WTC11 (cell line): ENCODE measurements around the gene SVBP. TPM values are rescaled to one million over a fixed set of nuclear protein-coding genes. Genes with fewer than 3 reads are reported as not detected.

Source experiments
- ATAC-seq: fragments of 200-7000 bp; cut with Tn5 transposase; 2 replicates; pipeline ENCODE4 v1.10.0; 2021; ENCODE audit warnings: mild to moderate bottlenecking, moderate library complexity
- CTCF ChIA-PET: fragments of 300-600 bp; sonication (Branson Sonifier 250); formaldehyde crosslinking; loops from one replicate; lab custom pipeline; 2021; ENCODE audit warnings: antibody characterized with exemption; lab: Charles Lee
- POLR2A ChIA-PET: fragments of 350-600 bp; sonication (Branson Sonifier 250); formaldehyde crosslinking; loops from one replicate; lab custom pipeline; 2021; ENCODE audit warnings: antibody characterized with exemption; lab: Charles Lee
- DNase-seq: peaks from one replicate; pipeline ENCODE4 v3.0.0; 2021; ENCODE audit warnings: low spot score
- H3K27ac Mint-ChIP-seq: 2 replicates; pipeline ENCODE4 v1.8.0; 2021; ENCODE audit warnings: mixed read lengths
- H3K27me3 Mint-ChIP-seq: 2 replicates; pipeline ENCODE4 v1.8.0; 2021; ENCODE audit warnings: low read depth, mild to moderate bottlenecking, moderate library complexity, mixed read lengths
- H3K36me3 Mint-ChIP-seq: 2 replicates; pipeline ENCODE4 v1.8.0; 2021; ENCODE audit warnings: mixed read lengths
- H3K4me1 Mint-ChIP-seq: 2 replicates; pipeline ENCODE4 v1.8.0; 2022; ENCODE audit warnings: mixed read lengths
- H3K4me3 Mint-ChIP-seq: 2 replicates; pipeline ENCODE4 v1.8.0; 2021; ENCODE audit warnings: mild to moderate bottlenecking, moderate library complexity, mixed read lengths
- H3K9me3 Mint-ChIP-seq: 2 replicates; pipeline ENCODE4 v1.8.0; 2021; ENCODE audit warnings: mixed read lengths
- ARID4B ChIP-seq: sonication (generic); formaldehyde crosslinking; IDR thresholded peaks from 2 replicates; pipeline ENCODE4 v1.8.0; 2023; ENCODE audit warnings: missing genetic modification reagents, mild to moderate bottlenecking, borderline replicate concordance
- ATF6 ChIP-seq: sonication (generic); formaldehyde crosslinking; IDR thresholded peaks from 2 replicates; pipeline ENCODE4 v1.8.1; 2023; ENCODE audit warnings: mild to moderate bottlenecking, missing genetic modification reagents
- CREM ChIP-seq: sonication (generic); formaldehyde crosslinking; IDR thresholded peaks from 2 replicates; pipeline ENCODE4 v1.8.1; 2022; ENCODE audit warnings: mild to moderate bottlenecking, missing genetic modification reagents, moderate library complexity
- FOXJ3 ChIP-seq: sonication (generic); formaldehyde crosslinking; IDR thresholded peaks from 2 replicates; pipeline ENCODE4 v1.9.0; 2021; ENCODE audit warnings: missing genetic modification reagents, mild to moderate bottlenecking, borderline replicate concordance
- IRF2 ChIP-seq: sonication (generic); formaldehyde crosslinking; IDR thresholded peaks from 2 replicates; pipeline ENCODE4 v1.8.0; 2022; ENCODE audit warnings: low read depth, missing genetic modification reagents, borderline replicate concordance
- NFYB ChIP-seq: sonication (generic); formaldehyde crosslinking; conservative IDR thresholded peaks from 2 replicates; pipeline ENCODE4 v1.8.0; 2022; ENCODE audit warnings: low read depth, missing genetic modification reagents
- NR2C2 ChIP-seq: sonication (generic); formaldehyde crosslinking; IDR thresholded peaks from 2 replicates; pipeline ENCODE4 v1.8.0; 2022; ENCODE audit warnings: mild to moderate bottlenecking, missing genetic modification reagents
- SMAD4 ChIP-seq: sonication (generic); formaldehyde crosslinking; IDR thresholded peaks from 2 replicates; pipeline ENCODE4 v1.8.0; 2022; ENCODE audit warnings: mild to moderate bottlenecking, missing genetic modification reagents
- TEAD4 ChIP-seq: sonication (generic); formaldehyde crosslinking; IDR thresholded peaks from 2 replicates; pipeline ENCODE4 v1.8.0; 2022; ENCODE audit warnings: mild to moderate bottlenecking, missing genetic modification reagents
- USF2 ChIP-seq: sonication (generic); formaldehyde crosslinking; IDR thresholded peaks from 2 replicates; pipeline ENCODE4 v1.8.1; 2023; ENCODE audit warnings: mild to moderate bottlenecking, missing genetic modification reagents, moderate library complexity
- ZMAT4 ChIP-seq: fragments of 250-450 bp; sonication (Bioruptor Pico); IDR thresholded peaks from 2 replicates; pipeline ENCODE4 v1.9.0; 2021; ENCODE audit warnings: mild to moderate bottlenecking
- ZNF263 ChIP-seq: sonication (generic); formaldehyde crosslinking; IDR thresholded peaks from 2 replicates; pipeline ENCODE4 v1.8.1; 2022; ENCODE audit warnings: low read depth, mild to moderate bottlenecking, moderate library complexity, missing genetic modification reagents
- ZNF396 ChIP-seq: fragments of 250-450 bp; sonication (Bioruptor Pico); IDR thresholded peaks from 2 replicates; pipeline ENCODE4 v1.8.0; 2021; ENCODE audit warnings: mild to moderate bottlenecking, moderate library complexity, borderline replicate concordance
- total RNA-seq: library from RNA; stranded (reverse); gene quantifications from 3 replicates; pipeline ENCODE4 v1.2.3, GENCODE V29; 2021
- TF ChIP-seq, protein P1 (sequence below): sonication (generic); formaldehyde crosslinking; conservative IDR thresholded peaks from 2 replicates; pipeline ENCODE4 v1.8.1; 2023; ENCODE audit warnings: mild to moderate bottlenecking, low read depth, missing genetic modification reagents, moderate library complexity

The SVBP gene
- total RNA-seq, 1 experiment from 2014 or later = 28.7 TPM

- TF ChIP-seq CREM (CRISPR knock-in tag) (no peak), SMAD4 (CRISPR knock-in tag) (no peak), IRF2 (CRISPR knock-in tag) (no peak), ARID4B (no peak), ZMAT4 (CRISPR knock-in tag) (no peak), NFYB (CRISPR knock-in tag) (no peak), ATF6 (CRISPR knock-in tag) (no peak), TEAD4 (CRISPR knock-in tag) (no peak), ZNF396 (CRISPR knock-in tag) (no peak), NR2C2 (CRISPR knock-in tag) (no peak), ZNF263 (CRISPR knock-in tag) (no peak)
Measured at GRCh38 chr1:42786097-42786496, 31.1 kb downstream of the SVBP start (continued).

DNA sequence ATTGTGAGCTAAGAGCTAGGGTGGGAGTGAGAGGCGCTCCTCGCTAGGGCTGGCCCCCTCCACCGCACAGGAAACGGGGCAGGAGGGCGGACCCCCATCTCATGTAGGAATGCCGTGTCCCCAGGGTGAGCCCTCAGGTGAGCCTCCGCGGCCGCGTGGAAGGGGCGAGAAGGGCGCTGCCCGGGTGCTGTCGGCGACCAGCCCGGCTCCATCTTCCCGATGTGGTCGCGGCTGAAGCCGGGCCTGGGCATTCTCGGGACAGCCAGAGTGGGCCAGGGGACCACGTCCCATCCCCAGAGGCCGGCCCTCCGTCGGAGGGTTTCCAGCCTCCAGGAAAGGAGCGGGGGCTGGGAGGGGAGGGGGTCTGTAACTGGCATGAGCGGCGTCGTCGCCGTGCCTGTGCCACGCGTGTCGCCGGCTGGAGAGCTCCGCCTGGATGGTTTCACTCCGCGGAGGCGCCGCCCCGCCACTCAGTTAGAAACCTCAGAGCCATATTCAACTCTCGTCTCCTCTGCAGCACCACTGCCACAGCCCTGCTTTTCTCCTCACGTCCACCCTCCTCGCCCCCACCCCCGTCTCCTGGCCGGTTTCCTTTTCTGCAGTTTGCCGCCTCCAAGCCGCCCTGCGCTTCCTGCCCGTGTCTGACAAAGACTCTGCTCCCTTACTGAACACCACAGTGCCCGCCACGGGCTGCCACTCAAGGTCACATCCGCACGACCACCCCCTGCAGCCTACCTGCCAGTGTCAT is 32.1 kb downstream of the SVBP start, which contains the start of gene TMEM269:
TSS of gene TMEM269 (plus strand) at position 46 of the 748 bp plus-strand sequence. CDS start 4,903 bp downstream, outside the sequence.
- DNase-seq = peak; percentile 16
- POLR2A ChIA-PET = interaction anchor here (1.0 kb wide), 1 partner anchor 28 kb away, joined by 3 read pairs; no protein-coding TSS in a partner anchor
- peaks cover 4% of the 10 kb centered on the region; the same call in 1 of the 2 replicates for H3K9me3 Mint-ChIP-seq
- H3K27ac Mint-ChIP-seq = no peak within 1 kb of the TSS
- TF ChIP-seq USF2 (no peak), FOXJ3 (CRISPR knock-in tag) (no peak)
- TF ChIP-seq, protein P1, sequence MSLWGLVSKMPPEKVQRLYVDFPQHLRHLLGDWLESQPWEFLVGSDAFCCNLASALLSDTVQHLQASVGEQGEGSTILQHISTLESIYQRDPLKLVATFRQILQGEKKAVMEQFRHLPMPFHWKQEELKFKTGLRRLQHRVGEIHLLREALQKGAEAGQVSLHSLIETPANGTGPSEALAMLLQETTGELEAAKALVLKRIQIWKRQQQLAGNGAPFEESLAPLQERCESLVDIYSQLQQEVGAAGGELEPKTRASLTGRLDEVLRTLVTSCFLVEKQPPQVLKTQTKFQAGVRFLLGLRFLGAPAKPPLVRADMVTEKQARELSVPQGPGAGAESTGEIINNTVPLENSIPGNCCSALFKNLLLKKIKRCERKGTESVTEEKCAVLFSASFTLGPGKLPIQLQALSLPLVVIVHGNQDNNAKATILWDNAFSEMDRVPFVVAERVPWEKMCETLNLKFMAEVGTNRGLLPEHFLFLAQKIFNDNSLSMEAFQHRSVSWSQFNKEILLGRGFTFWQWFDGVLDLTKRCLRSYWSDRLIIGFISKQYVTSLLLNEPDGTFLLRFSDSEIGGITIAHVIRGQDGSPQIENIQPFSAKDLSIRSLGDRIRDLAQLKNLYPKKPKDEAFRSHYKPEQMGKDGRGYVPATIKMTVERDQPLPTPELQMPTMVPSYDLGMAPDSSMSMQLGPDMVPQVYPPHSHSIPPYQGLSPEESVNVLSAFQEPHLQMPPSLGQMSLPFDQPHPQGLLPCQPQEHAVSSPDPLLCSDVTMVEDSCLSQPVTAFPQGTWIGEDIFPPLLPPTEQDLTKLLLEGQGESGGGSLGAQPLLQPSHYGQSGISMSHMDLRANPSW (CRISPR knock-in tag) = no peak
- TF ChIP-seq, all 79 proteins: peak for 0
- no peak within 1 kb of the TSS for H3K4me3 Mint-ChIP-seq
- H3K4me1 Mint-ChIP-seq = peaks cover 8% of the 10 kb centered on the region
- CTCF ChIA-PET = no interaction called here
- no peaks in the 10 kb centered on the region for H3K27me3 Mint-ChIP-seq
- peaks cover 16% of the 10 kb centered on the region for H3K36me3 Mint-ChIP-seq
- ATAC-seq = peak; percentile 28
